PC-9 (cell line): ENCODE measurements around the gene GPR119. TPM values are rescaled to one million over a fixed set of nuclear protein-coding genes. Genes with fewer than 3 reads are reported as not detected.
A peak's percentile ranks its signal among the peaks of the same experiment; 100 is the strongest.

Source experiments
- BruUV-seq: library from RNA; stranded (reverse); fragments of 400-500 nt; replicated peaks from 2 replicates; lab custom pipeline; 2021; lab: Mats Ljungman, UMichigan
- CTCF ChIA-PET: fragments of 300-600 bp; sonication (Branson Sonifier 250); formaldehyde crosslinking; loops from one replicate; lab custom pipeline; 2022; ENCODE audit warnings: antibody characterized with exemption; lab: Charles Lee
- POLR2A ChIA-PET: fragments of 300-600 bp; sonication (Branson Sonifier 250); formaldehyde crosslinking; loops from one replicate; lab custom pipeline; 2022; ENCODE audit warnings: antibody characterized with exemption; ENCODE audit not compliant: unreplicated experiment; lab: Charles Lee
- DNase-seq, 2 experiments: peaks; one replicate each; pipeline versions ENCODE4 v3.0.0 to v3.0.0-alpha.2; 2015 to 2022; ENCODE audit warnings: mixed read lengths in 1 of 2
- H2AFZ ChIP-seq: fragments of 200-600 bp; sonication (generic); 2 replicates; pipeline ENCODE4 v1.8.1; 2017; ENCODE audit warnings: antibody characterized with exemption
- H3F3A ChIP-seq: fragments of 200-600 bp; sonication (generic); 2 replicates; pipeline ENCODE4 v1.8.1; 2017; ENCODE audit warnings: antibody characterized with exemption, mild to moderate bottlenecking, low read depth; ENCODE audit not compliant: insufficient read depth
- H3K27ac ChIP-seq: fragments of 200-600 bp; sonication (generic); 2 replicates; pipeline ENCODE4 v1.6.1; 2016; ENCODE audit warnings: mixed run types
- H3K27me3 ChIP-seq: fragments of 200-600 bp; sonication (generic); 2 replicates; pipeline ENCODE4 v1.6.1; 2016; ENCODE audit warnings: low read depth, mixed run types; ENCODE audit not compliant: insufficient read depth
- H3K36me3 ChIP-seq: fragments of 200-600 bp; sonication (generic); 2 replicates; pipeline ENCODE4 v1.6.1; 2016; ENCODE audit warnings: low read depth, mixed run types
- H3K4me1 ChIP-seq: fragments of 200-600 bp; sonication (generic); replicated peaks from 2 replicates; pipeline ENCODE4 v1.6.1; 2016; ENCODE audit warnings: mixed run types; ENCODE audit not compliant: insufficient read depth
- H3K4me2 ChIP-seq: fragments of 200-600 bp; sonication (generic); 2 replicates; pipeline ENCODE4 v1.6.1; 2017; ENCODE audit warnings: mixed run types
- H3K4me3 ChIP-seq: fragments of 200-600 bp; sonication (generic); 2 replicates; pipeline ENCODE4 v1.6.1; 2016; ENCODE audit warnings: mixed run types
- H3K79me2 ChIP-seq: fragments of 200-600 bp; sonication (generic); 2 replicates; pipeline ENCODE4 v1.6.1; 2017; ENCODE audit warnings: low read depth, mixed run types
- H3K9me2 ChIP-seq: fragments of 200-600 bp; sonication (generic); 2 replicates; pipeline ENCODE4 v1.8.1; 2017; ENCODE audit warnings: mild to moderate bottlenecking; ENCODE audit not compliant: insufficient read depth
- H3K9me3 ChIP-seq: fragments of 200-600 bp; sonication (generic); 2 replicates; pipeline ENCODE4 v1.8.1; 2016; ENCODE audit warnings: low read depth; ENCODE audit not compliant: insufficient read depth
- H4K20me1 ChIP-seq: fragments of 200-600 bp; sonication (generic); 2 replicates; pipeline ENCODE4 v1.8.1; 2017; ENCODE audit not compliant: insufficient read depth
- CTCF ChIP-seq: fragments of 200-600 bp; sonication (generic); conservative IDR thresholded peaks from 2 replicates; pipeline ENCODE4 v1.6.1; 2017; ENCODE audit warnings: mixed run types, antibody characterized with exemption, mild to moderate bottlenecking, moderate library complexity
- EZH2 ChIP-seq: fragments of 200-600 bp; sonication (generic); IDR thresholded peaks from 2 replicates; pipeline ENCODE4 v1.8.0; 2017; ENCODE audit warnings: antibody characterized with exemption, low read depth
- intact Hi-C: fragments of 100-400 bp; cut with micrococcal nuclease; formaldehyde crosslinking; loops from one replicate; pipeline ENCODE4 v1.10.0; 2022; ENCODE audit not compliant: unreplicated experiment
- total RNA-seq: library from RNA; stranded (reverse); gene quantifications from 2 replicates; pipeline ENCODE4 v1.2.3, GENCODE V29; 2021

Gene GPR119
- total RNA-seq, 1 experiment from 2014 or later = not detected

GRCh38 chrX:130336531-130336930 lies 48.9 kb downstream of the GPR119 start:
- Histone ChIP-seq H3K79me2 (no peaks in the 10 kb centered on the region; the same call in 1 of the 2 replicates), H3K9me2 (no peaks in the 10 kb centered on the region), H3K4me3 (no peak overlapping the region), H4K20me1 (no peaks in the 10 kb centered on the region), H3K27me3 (no peaks in the 10 kb centered on the region), H2AFZ (0 out of 2 replicates have a peak overlapping the region, but pooled peaks have one; percentile 43), H3K36me3 (no peaks in the 10 kb centered on the region), H3K9me3 (no peaks in the 10 kb centered on the region), H3K27ac (no peak overlapping the region), H3K4me2 (no peak overlapping the region), H3K4me1 (0 out of 2 replicates have a peak, but pooled peaks cover 5% of the 10 kb centered on the region), H3F3A (no peaks in the 10 kb centered on the region)
- TF ChIP-seq EZH2 (no peak), CTCF (no peak)
- intact Hi-C loops = loop anchor here (5.0 kb wide), 1 partner anchor 56 kb away; no protein-coding TSS in a partner anchor
- BruUV-seq = no TSS peak
- CTCF ChIA-PET = no interaction called here
- POLR2A ChIA-PET = no interaction called here
- DNase-seq = no peak

Other genes starting within 250 kb of the GPR119 start
- gene AIFM1, start 219.8 kb downstream of the GPR119 start, total RNA-seq = 70.1 and 83.3 TPM in 2 replicates
- 0.57 and 0.95 TPM in 2 replicates for gene RAB33A, start 213.7 kb downstream of the GPR119 start, total RNA-seq
- 5.8 and 7.8 TPM in 2 replicates for gene ZNF280C, start 116.8 kb downstream of the GPR119 start, total RNA-seq
- gene SLC25A14, start 45.8 kb downstream of the GPR119 start, total RNA-seq = 28.2 and 30.4 TPM in 2 replicates
- 39.1 and 53.6 TPM in 2 replicates for gene RBMX2, start 16.3 kb upstream of the GPR119 start, total RNA-seq